ENCODE data around the gene PTPRA. TPM values are rescaled to one million over a fixed set of nuclear protein-coding genes. Genes with fewer than 3 reads are reported as not detected.

The PTPRA gene
- total RNA-seq, 1 experiment from 2014 or later, result 29.3 TPM

DNA sequence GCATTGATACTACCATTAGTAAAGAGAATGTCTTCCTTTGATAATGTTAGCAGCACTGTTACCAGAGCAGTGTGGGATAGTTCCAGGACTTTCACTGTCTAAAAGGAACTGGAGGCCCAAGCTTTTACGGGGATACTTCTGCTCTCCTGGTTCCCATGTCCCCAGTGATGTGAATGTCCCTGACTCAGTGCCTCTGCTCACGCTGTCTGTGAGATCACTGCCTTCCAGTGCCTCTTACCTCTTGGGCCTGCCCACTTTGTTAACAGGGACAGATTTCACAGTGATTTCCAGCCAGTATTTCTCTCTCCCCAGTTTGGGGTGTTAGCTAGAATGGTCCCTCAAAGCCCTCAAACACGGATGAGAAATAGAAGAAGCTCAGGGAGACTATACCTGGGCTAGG lies 14.4 kb downstream of the PTPRA start:
- no TSS peak for BruUV-seq (replicated peaks)
- Mint-ChIP-seq H3K4me3 (ENCODE audit: unreplicated experiment) (no peak overlapping the region), H3K27ac (ENCODE audit: low read depth, unreplicated experiment) (no peak overlapping the region), H3K4me1 (ENCODE audit: insufficient read depth, unreplicated experiment) (peaks cover 26% of the 10 kb centered on the region), H3K36me3 (ENCODE audit: insufficient read depth, unreplicated experiment) (no peaks in the 10 kb centered on the region), H3K9me3 (ENCODE audit: unreplicated experiment) (no peaks in the 10 kb centered on the region), H3K27me3 (ENCODE audit: insufficient read depth, unreplicated experiment) (no peaks in the 10 kb centered on the region)
- no peak for TF ChIP-seq CTCF (IDR thresholded peaks at IDR 0.05; ENCODE audit: unreplicated experiment)
- no peak for DNase-seq (ENCODE audit: unreplicated experiment)
- intact Hi-C loops (cut with micrococcal nuclease), result no loop called here
- ChIA-PET CTCF (interaction anchor here (1.7 kb wide), 1 partner anchor 366 kb away, joined by 4 read pairs; no protein-coding TSS in a partner anchor), POLR2A (interaction anchor here (0.9 to 2.4 kb wide), 2 partner anchors 9 to 13 kb away, joined by 6 to 15 read pairs; no protein-coding TSS in a partner anchor)

GRCh38 chr20:2888224-2888955 lies 15.1 kb downstream of the PTPRA start:
- POLR2A ChIA-PET, result interaction anchor here (0.7 to 2.4 kb wide), 4 partner anchors 9 to 999 kb away, joined by 3 to 15 read pairs (median 6); partner anchors contain the start of gene PTPRA
- H3K4me1 Mint-ChIP-seq (ENCODE audit: insufficient read depth, unreplicated experiment), result peaks cover 26% of the 10 kb centered on the region
- no peak overlapping the region for H3K4me3 Mint-ChIP-seq (ENCODE audit: unreplicated experiment)
- H3K36me3 Mint-ChIP-seq (ENCODE audit: insufficient read depth, unreplicated experiment), result no peaks in the 10 kb centered on the region
- TF ChIP-seq CTCF (IDR thresholded peaks at IDR 0.05; ENCODE audit: unreplicated experiment), result no peak
- no TSS peak for BruUV-seq (replicated peaks)
- intact Hi-C loops (cut with micrococcal nuclease), result no loop called here
- CTCF ChIA-PET, result interaction anchor here (0.6 to 1.7 kb wide), 4 partner anchors 134 to 366 kb away, joined by 3 to 4 read pairs (median 4); no protein-coding TSS in a partner anchor
- H3K27me3 Mint-ChIP-seq (ENCODE audit: insufficient read depth, unreplicated experiment), result no peaks in the 10 kb centered on the region
- no peak overlapping the region for H3K27ac Mint-ChIP-seq (ENCODE audit: low read depth, unreplicated experiment)
- no peaks in the 10 kb centered on the region for H3K9me3 Mint-ChIP-seq (ENCODE audit: unreplicated experiment)
- DNase-seq (ENCODE audit: unreplicated experiment), result no peak

- POLR2A ChIA-PET, result interaction anchor here (2.4 kb wide), 1 partner anchor 10 kb away, joined by 15 read pairs; no protein-coding TSS in a partner anchor
- no peaks in the 10 kb centered on the region for H3K36me3 Mint-ChIP-seq (ENCODE audit: insufficient read depth, unreplicated experiment)
- H3K4me1 Mint-ChIP-seq (ENCODE audit: insufficient read depth, unreplicated experiment), result peaks cover 26% of the 10 kb centered on the region
Observed at GRCh38 chr20:2889209-2889608, 15.9 kb downstream of the PTPRA start.

More at GRCh38 chr20:2889209-2889608, 15.9 kb downstream of the PTPRA start:
- DNase-seq (ENCODE audit: unreplicated experiment), result no peak
- no peak for TF ChIP-seq CTCF (IDR thresholded peaks at IDR 0.05; ENCODE audit: unreplicated experiment)
- Mint-ChIP-seq H3K27ac (ENCODE audit: low read depth, unreplicated experiment) (no peak overlapping the region), H3K9me3 (ENCODE audit: unreplicated experiment) (no peaks in the 10 kb centered on the region), H3K4me3 (ENCODE audit: unreplicated experiment) (no peak overlapping the region), H3K27me3 (ENCODE audit: insufficient read depth, unreplicated experiment) (no peaks in the 10 kb centered on the region)
- CTCF ChIA-PET, result interaction anchor here (0.6 kb wide), 2 partner anchors 11 to 228 kb away, joined by 3 read pairs; no protein-coding TSS in a partner anchor
- intact Hi-C loops (cut with micrococcal nuclease), result no loop called here
- no TSS peak for BruUV-seq (replicated peaks)
